Sigmoid colon (tissue), 4 donors: ENCODE results near the gene CNTN5.

Source experiments
- CTCF ChIP-seq, 4 experiments: fragments of 450-650 bp in 3 of 4; fragments of 200-600 bp in 1 of 4; IDR thresholded peaks; one replicate each; pipeline ENCODE4 v1.5.1; 2016 to 2019; ENCODE audit warnings: antibody characterized with exemption in 4 of 4, mild to moderate bottlenecking in 3 of 4, moderate library complexity in 2 of 4
- EP300 ChIP-seq, 4 donors: sonication (generic); formaldehyde crosslinking; IDR thresholded peaks; one replicate each; pipeline ENCODE4 v1.6.1; 2017; ENCODE audit warnings: antibody characterized with exemption in 4 of 4
- POLR2A ChIP-seq, 2 donors: fragments of 450-650 bp; IDR thresholded peaks; one replicate each; pipeline ENCODE4 v1.6.1; 2016; ENCODE audit warnings: antibody characterized with exemption in 2 of 2, mild to moderate bottlenecking in 2 of 2, moderate library complexity in 2 of 2

DNA sequence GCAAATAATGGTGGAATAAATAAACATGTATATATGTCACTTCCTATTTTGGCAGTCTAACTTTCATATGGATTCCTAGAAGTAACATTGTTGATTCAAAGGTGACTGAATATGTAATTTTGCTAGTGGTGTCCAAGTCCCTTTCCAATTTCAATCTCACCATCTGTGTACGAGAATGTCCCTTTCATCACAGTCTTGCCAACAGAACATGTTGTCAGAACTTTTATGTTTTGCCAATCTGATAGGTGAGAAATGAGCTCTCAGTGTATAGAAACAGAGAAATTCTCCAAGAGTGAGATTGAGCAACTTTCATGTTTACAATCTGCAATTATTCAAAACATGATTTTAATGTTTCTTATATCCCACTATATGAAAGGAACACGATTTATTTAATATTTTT is 167.5 kb downstream of the CNTN5 start:
- TF ChIP-seq POLR2A (IDR thresholded peaks at IDR 0.05) (no peak), CTCF (IDR thresholded peaks at IDR 0.05) (no peak), EP300 (IDR thresholded peaks at IDR 0.05) (no peak)
